DMS 273 treated with DMSO at 0.1 percent for 48 hours (cell line): Measurements from ENCODE around the gene TUBB8.
"Not testable (repeated sequence)": the region's sequence is repeated elsewhere in the genome, so short reads cannot be mapped to it uniquely, and the experiment has no call there.

Experiments
- DNase-seq: peaks from one replicate; lab custom pipeline; 2025; lab: John Stamatoyannopoulos, UW

The TUBB8 gene

GRCh38 chr10:47864-48263, 1.2 kb downstream of the TUBB8 start:
- DNase-seq: not testable (repeated sequence)

- DNase-seq: not testable (repeated sequence)
Observed at GRCh38 chr10:13315-13635, 35.8 kb downstream of the TUBB8 start.

GRCh38 chr10:12444-13314, 36.4 kb downstream of the TUBB8 start:
- not testable (repeated sequence) for DNase-seq

- not testable (repeated sequence) for DNase-seq
Observed at GRCh38 chr10:11260-11659, 37.8 kb downstream of the TUBB8 start.

- not testable (repeated sequence) for DNase-seq
Observed at GRCh38 chr10:10261-10971, 38.7 kb downstream of the TUBB8 start.
